ENCODE data around the gene GPC2. TPM values are rescaled to one million over a fixed set of nuclear protein-coding genes. Genes with fewer than 3 reads are reported as not detected.

Gene GPC2
- total and polyA plus RNA-seq, 2 donors, result 0.80 to 3.7 TPM

DNA sequence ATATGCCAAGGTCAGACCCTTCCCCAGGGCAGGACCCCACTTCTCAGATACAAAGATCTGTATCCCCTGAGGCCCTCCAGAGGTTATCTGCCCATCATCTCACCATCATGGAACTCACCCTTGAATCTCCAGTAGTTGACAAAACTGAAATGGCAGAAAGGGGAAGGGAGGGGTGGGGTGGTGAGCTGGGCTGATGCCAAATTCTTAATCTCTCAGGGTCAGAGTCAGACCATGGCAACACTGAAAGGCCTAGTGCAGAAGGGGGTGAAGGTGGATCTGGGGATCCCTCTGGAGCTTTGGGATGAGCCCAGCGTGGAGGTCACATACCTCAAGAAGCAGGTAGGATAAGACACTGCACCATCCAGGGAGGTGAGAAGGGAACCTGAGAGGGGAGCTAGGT is 54.6 kb downstream of the GPC2 start:
- WGBS, result 78% methylated on average over 1 of the region's 1 CpG
- no peaks in the 10 kb centered on the region for H3K36me3 ChIP-seq (ENCODE audit: insufficient read depth)
- no peak overlapping the region for H3K4me3 ChIP-seq (ENCODE audit: low read depth, low read length)
- no peaks in the 10 kb centered on the region for H3K4me1 ChIP-seq (ENCODE audit: insufficient read depth)
- no peak for DNase-seq (ENCODE audit: extremely low spot score)
- H3K27ac ChIP-seq (ENCODE audit: low read depth), result no peak overlapping the region

DNA sequence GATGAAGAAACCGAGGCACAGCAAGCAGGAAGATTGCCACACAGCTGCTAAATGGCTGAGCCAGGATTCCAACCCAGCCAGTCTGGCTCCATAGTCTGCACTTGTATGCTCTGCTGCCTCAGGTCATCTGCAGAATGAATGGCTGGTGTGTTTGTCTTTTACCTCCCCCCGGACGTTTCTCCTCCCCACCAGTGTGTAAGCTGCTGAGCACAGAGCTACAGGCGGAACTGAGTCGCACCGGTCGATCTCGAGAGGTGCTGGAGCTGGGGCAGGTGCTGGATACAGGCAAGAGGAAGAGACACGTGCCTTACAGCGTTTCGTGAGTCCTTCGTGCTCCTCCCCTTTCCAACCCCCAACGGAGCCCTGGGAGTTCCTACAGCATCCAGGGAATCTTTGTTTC is 55.1 kb downstream of the GPC2 start:
- Histone ChIP-seq H3K4me3 (ENCODE audit: low read depth, low read length) (no peak overlapping the region), H3K36me3 (ENCODE audit: insufficient read depth) (no peaks in the 10 kb centered on the region), H3K27ac (ENCODE audit: low read depth) (no peak overlapping the region), H3K4me1 (ENCODE audit: insufficient read depth) (no peaks in the 10 kb centered on the region)
- WGBS, result 73% methylated on average over 13 of the region's 13 CpGs
- DNase-seq (ENCODE audit: extremely low spot score), result no peak

GRCh38 chr7:100120733-100121036 is 56.5 kb downstream of the GPC2 start:
- no peaks in the 10 kb centered on the region for H3K4me1 ChIP-seq (ENCODE audit: insufficient read depth)

GRCh38 chr7:100119970-100120732 is 57.0 kb downstream of the GPC2 start:
- Histone ChIP-seq H3K4me3 (ENCODE audit: low read depth, low read length) (peak overlapping the region; percentile 46), H3K27ac (ENCODE audit: low read depth) (peak overlapping the region; percentile 40), H3K4me1 (ENCODE audit: insufficient read depth) (no peaks in the 10 kb centered on the region), H3K36me3 (ENCODE audit: insufficient read depth) (no peaks in the 10 kb centered on the region)
- 11% methylated on average over 19 of the region's 19 CpGs for WGBS
- DNase-seq (ENCODE audit: extremely low spot score), result no peak

More at GRCh38 chr7:100120733-100121036, 56.5 kb downstream of the GPC2 start:
- Histone ChIP-seq H3K27ac (ENCODE audit: low read depth) (no peak overlapping the region), H3K36me3 (ENCODE audit: insufficient read depth) (no peaks in the 10 kb centered on the region), H3K4me3 (ENCODE audit: low read depth, low read length) (no peak overlapping the region)
- 28% methylated on average over 1 of the region's 1 CpG for WGBS
- DNase-seq (ENCODE audit: extremely low spot score), result no peak

Other genes with a start within 250 kb of the GPC2 start
- gene GJC3, start 247.8 kb downstream of the GPC2 start, total RNA-seq, result not detected
- 0.14 TPM for gene GJC3, start 247.8 kb downstream of the GPC2 start, polyA plus RNA-seq
- 1.9 TPM for gene AZGP1, start 201.3 kb downstream of the GPC2 start, total RNA-seq
- gene AZGP1, start 201.3 kb downstream of the GPC2 start, polyA plus RNA-seq, result 9.3 TPM
- 51.5 TPM for gene ZKSCAN1, start 161.8 kb downstream of the GPC2 start, total RNA-seq
- gene ZKSCAN1, start 161.8 kb downstream of the GPC2 start, polyA plus RNA-seq, result 14.3 TPM
- 10.4 TPM for gene ZSCAN21, start 127.6 kb downstream of the GPC2 start, total RNA-seq
- gene ZSCAN21, start 127.6 kb downstream of the GPC2 start, polyA plus RNA-seq, result 11.6 TPM
- gene ZNF3, start 95.7 kb downstream of the GPC2 start, total RNA-seq, result 38.3 TPM
- 17.4 TPM for gene ZNF3, start 95.7 kb downstream of the GPC2 start, polyA plus RNA-seq
- 36.1 TPM for gene COPS6, start 88.4 kb downstream of the GPC2 start, total RNA-seq
- gene COPS6, start 88.4 kb downstream of the GPC2 start, polyA plus RNA-seq, result 160 TPM
- gene MCM7, start 76.0 kb downstream of the GPC2 start, total RNA-seq, result 44.6 TPM
- gene MCM7, start 76.0 kb downstream of the GPC2 start, polyA plus RNA-seq, result 62.5 TPM
- 13.9 TPM for gene AP4M1, start 75.7 kb downstream of the GPC2 start, total RNA-seq
- 23.9 TPM for gene AP4M1, start 75.7 kb downstream of the GPC2 start, polyA plus RNA-seq
- 20.6 TPM for gene TAF6, start 58.0 kb downstream of the GPC2 start, total RNA-seq
- 55.4 TPM for gene TAF6, start 58.0 kb downstream of the GPC2 start, polyA plus RNA-seq
- 34.5 TPM for gene CNPY4, start 57.7 kb downstream of the GPC2 start, total RNA-seq
- 26.1 TPM for gene CNPY4, start 57.7 kb downstream of the GPC2 start, polyA plus RNA-seq
- 1.3 TPM for gene MBLAC1, start 50.4 kb downstream of the GPC2 start, total RNA-seq
- 4.7 TPM for gene MBLAC1, start 50.4 kb downstream of the GPC2 start, polyA plus RNA-seq
- gene LAMTOR4, start 28.5 kb downstream of the GPC2 start, total RNA-seq, result 36.3 TPM
- 251 TPM for gene LAMTOR4, start 28.5 kb downstream of the GPC2 start, polyA plus RNA-seq
- gene TRAPPC14, start 18.7 kb downstream of the GPC2 start, total RNA-seq, result 5.4 TPM
- 11.6 TPM for gene TRAPPC14, start 18.7 kb downstream of the GPC2 start, polyA plus RNA-seq
- gene GAL3ST4, start 8.8 kb downstream of the GPC2 start, total RNA-seq, result 6.5 TPM
- gene GAL3ST4, start 8.8 kb downstream of the GPC2 start, polyA plus RNA-seq, result 9.8 TPM
- 0.90 TPM for gene STAG3, start 537 bp upstream of the GPC2 start, total RNA-seq
- gene STAG3, start 537 bp upstream of the GPC2 start, polyA plus RNA-seq, result 0.61 TPM
- 0.21 TPM for gene PVRIG, start 42.6 kb upstream of the GPC2 start, total RNA-seq
- gene PVRIG, start 42.6 kb upstream of the GPC2 start, polyA plus RNA-seq, result 0.77 TPM
- gene SPDYE3, start 130.3 kb upstream of the GPC2 start, total RNA-seq, result not detected
- gene SPDYE3, start 130.3 kb upstream of the GPC2 start, polyA plus RNA-seq, result 0.10 TPM
- gene PILRB, start 180.7 kb upstream of the GPC2 start, total RNA-seq, result 16.3 TPM
- gene PILRB, start 180.7 kb upstream of the GPC2 start, polyA plus RNA-seq, result 34.4 TPM
- 2.2 TPM for gene PILRA, start 196.1 kb upstream of the GPC2 start, total RNA-seq
- gene PILRA, start 196.1 kb upstream of the GPC2 start, polyA plus RNA-seq, result 27.8 TPM